Measurements from ENCODE around the gene CD7.
"Not testable (repeated sequence)": the region's sequence is repeated elsewhere in the genome, so short reads cannot be mapped to it uniquely, and the experiment has no call there.

The CD7 gene

GRCh38 chr17:82317394-82318168 is at the start of gene CD7:
TSS of gene CD7 (minus strand) at chr17:82317608. CDS start at chr17:82317495, 113 bp downstream.
- no peak for DNase-seq (ENCODE audit: low spot score)

- DNase-seq (ENCODE audit: low spot score): peak; percentile 14
Observed at GRCh38 chr17:82366749-82367148, 49.3 kb upstream of the CD7 start.

GRCh38 chr17:82365606-82366295 is 48.3 kb upstream of the CD7 start:
- DNase-seq (ENCODE audit: low spot score): no peak

GRCh38 chr17:82361885-82362633 is 44.7 kb upstream of the CD7 start:
- no peak for DNase-seq (ENCODE audit: low spot score)

GRCh38 chr17:82359451-82360074 is 42.2 kb upstream of the CD7 start:
- DNase-seq (ENCODE audit: low spot score): not testable (repeated sequence)

DNA sequence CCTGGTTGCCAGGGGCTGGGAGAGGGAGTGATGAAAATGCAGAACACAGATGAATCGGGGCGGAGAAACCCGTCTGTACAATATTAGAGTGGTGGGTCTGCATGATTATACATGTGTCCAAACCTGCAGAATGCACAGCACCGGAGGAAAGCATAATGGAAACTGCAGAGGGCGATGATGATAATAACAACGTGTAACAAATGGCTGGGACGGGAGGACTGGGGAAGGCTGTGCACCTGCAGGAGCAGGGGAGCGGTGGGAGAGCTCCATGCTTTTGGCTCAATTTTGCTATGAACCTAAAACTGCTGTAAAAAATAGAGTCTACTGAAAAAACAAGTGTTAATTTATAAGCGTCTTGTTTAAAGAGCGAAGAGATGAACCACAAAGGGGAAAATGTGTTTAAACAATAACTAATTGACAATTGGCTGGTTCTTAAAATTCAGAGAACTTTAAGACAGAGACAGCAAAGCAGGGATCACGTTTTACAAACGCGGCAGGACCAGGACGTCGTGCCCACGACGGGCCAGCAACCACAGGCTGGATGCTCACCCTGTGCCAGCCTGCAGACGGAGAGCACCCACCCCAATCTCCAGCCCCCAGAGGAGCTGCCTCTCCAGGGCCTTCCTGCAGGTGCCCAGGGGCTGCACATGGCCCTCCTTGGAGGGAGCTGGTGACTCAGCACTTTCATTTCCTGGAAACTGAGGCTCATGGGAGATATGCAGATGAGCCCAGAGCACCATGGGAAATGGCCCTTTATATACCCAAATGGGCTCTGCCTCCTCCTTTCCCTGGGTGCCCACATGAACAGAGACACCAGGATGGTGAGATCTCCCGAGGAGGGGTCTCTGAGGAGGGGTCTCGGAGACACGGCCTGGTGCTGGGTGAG is 41.3 kb upstream of the CD7 start, which contains the start of gene TEX19:
Gene TEX19, plus strand, starts transcription at position 783 of the 886 bp plus-strand sequence. CDS start 2,904 bp downstream, outside the sequence.
- peak; percentile 22 for DNase-seq (ENCODE audit: low spot score)

- DNase-seq (ENCODE audit: low spot score): no peak
Observed at GRCh38 chr17:82357394-82357793, 40.0 kb upstream of the CD7 start.

GRCh38 chr17:82356845-82357355 is 39.5 kb upstream of the CD7 start:
- DNase-seq (ENCODE audit: low spot score): no peak

DNA sequence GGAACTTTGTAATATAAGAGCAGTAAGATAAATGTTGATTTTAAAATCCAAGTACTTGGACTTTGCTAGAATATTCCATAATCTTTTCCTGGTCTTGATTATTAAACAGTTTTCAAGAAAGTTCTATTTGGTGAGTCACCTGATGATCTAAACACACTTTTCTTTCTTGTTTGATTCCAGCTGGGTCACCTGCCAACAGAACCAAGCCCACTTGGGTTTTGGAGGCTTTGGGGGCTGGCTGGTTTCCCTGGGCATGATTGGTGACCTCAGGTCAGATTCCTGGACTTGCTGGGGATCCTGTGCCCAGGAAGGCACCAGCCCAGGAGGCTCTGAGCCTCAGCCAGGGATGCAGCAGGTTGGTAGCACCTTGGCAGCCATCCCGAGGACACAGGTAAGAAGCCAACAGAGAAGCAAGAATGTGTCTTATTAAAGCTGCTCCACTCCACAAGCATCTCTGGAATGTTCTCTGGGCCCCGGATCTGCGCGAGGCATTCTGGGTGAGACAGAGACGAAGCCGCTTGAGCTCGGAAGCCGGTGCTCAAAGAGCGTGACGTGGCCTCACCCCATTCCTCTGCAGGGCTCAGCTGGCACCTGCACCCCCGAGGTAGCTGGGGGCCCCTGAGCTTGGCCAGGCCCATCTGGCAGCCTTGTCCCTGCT is 38.5 kb upstream of the CD7 start:
- peak; percentile 55 for DNase-seq (ENCODE audit: low spot score)

DNA sequence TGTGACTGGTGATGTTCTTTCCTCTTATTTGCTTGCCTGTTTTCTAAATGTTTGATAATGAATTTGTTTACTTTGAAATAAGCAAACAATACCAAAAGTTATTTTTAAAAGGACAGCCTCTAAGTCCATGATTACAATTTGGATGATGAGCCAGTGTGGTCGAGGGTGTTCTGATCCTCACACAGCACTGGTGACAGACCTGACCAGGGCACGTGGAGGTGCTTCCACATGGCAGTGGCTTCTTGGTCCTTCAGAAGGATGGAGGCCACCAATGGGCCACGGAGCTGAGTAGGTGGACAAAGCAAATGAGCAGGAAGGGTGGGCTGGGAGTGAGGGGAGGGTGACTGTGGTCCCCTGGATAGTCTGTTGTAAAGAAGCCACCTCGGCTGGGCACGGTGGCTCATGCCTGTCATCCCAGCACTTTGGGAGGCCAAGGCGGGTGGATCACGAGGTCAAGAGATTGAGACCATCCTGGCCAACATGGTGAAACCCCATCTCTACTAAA is 37.4 kb upstream of the CD7 start:
- no peak for DNase-seq (ENCODE audit: low spot score)

DNA sequence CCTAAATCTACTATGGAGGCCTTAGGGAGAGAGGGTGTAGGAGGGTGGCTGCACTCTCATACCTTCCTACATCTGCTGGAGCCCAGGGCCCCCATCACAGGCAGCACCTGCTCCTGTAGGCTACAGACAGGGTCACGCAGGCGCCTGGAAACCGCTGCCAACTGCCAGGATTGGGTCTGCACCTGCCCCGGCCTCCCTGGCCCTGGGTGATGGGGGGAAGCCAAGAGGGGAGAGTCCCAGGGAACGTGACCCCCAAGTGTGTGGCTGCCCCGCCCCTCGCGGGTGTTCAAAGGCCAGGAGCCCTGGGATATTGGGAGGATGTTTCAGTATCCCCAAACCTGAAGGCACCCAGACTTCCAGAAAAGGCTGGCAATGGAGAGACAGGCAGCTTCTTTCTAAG is 36.1 kb upstream of the CD7 start:
- no peak for DNase-seq (ENCODE audit: low spot score)

DNA sequence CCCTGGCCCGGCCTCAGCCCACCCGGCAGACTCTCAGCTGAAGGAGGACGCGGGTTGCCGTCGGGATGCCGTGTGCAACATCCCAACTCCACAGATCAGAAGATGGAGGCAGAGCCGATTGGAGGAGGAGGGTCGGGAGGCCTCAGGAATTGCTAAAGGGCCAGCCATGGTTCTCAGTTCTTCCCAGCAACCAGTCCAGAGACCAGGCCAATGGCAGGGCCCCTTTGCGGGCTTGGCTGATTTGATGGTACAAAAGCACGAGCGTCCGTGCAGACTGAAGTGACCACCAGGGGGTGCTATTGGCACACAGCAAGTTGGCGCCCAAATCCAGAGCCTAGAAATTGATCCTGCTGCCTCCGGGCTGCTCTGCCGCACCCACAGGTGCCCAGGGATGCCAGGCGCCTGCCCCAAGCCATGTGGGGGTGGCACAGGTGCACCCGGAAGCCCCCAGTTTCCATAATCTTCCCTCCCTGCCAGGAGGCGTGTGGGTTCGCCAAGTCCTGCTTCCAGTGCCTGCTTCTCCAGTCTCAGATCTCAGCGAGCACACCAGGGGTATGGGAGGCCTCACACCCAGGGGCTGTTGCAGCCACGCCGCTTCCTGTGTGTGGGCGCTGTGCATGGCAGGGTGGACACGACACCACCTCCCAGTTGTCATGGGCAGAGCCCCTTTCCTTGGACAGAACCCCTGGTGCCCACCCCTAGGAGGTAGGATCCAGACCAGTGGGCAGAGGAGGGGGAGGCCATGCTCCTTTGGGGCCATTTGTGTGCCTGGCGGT is 34.5 kb upstream of the CD7 start:
- peak; percentile 79 for DNase-seq (ENCODE audit: low spot score)

GRCh38 chr17:82351254-82351712 is 33.9 kb upstream of the CD7 start:
- no peak for DNase-seq (ENCODE audit: low spot score)

GRCh38 chr17:82350182-82351030 is 33.0 kb upstream of the CD7 start:
- no peak for DNase-seq (ENCODE audit: low spot score)

GRCh38 chr17:82349287-82349701 is 31.9 kb upstream of the CD7 start:
- DNase-seq (ENCODE audit: low spot score): no peak

DNA sequence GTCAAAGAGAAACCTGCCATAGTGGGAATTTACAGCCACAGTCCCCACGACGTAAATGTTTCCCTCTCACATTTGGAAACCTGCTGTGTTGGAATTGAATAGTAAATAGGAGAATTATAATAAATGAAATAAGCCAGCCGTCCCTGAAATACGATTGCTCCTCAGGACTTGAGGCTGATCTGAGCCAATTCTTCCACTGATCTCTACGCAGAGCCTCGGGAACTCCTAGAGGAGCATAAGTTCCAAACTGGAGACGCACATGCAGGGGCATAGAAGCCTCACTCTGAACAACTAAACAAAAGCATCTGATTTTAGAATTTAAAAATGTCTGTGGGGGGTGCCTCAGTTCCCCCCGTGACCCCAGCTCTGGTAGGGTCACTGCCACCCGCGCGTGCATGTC is 31.5 kb upstream of the CD7 start:
- DNase-seq (ENCODE audit: low spot score): no peak

GRCh38 chr17:82348434-82348833 is 31.0 kb upstream of the CD7 start:
- no peak for DNase-seq (ENCODE audit: low spot score)

DNA sequence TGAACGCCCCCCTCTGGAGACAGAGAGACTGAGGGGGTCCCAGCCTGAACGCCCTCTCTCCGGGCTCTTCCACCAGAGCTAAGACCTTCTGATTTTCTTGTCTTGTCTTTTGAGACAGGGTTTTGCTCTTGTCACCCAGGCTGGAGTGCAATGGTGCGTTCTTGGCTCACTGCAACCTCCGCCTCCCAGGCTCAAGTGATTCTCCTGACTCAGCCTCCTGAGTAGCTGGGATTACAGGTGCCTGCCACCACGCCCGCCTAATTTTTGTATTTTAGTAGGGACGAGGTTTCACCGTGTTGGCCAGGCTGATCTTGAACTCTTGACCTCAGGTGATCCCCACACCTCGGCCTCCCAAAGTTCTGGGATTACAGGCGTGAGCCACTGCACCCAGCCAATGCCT is 30.6 kb upstream of the CD7 start:
- DNase-seq (ENCODE audit: low spot score): not testable (repeated sequence)

Measured in LoVo (cell line).